Stomach (tissue), 9 donors: ENCODE measurements around the gene CDKN1A. TPM values are rescaled to one million over a fixed set of nuclear protein-coding genes. Genes with fewer than 3 reads are reported as not detected.

Experiments used
- DNase-seq, 2 donors: peaks; one replicate each; pipeline versions ENCODE4 v3.0.0 to v3.0.0-alpha.2; 2013 to 2019
- H3K27ac ChIP-seq, 5 donors: fragments of 200-600 bp in 4 of 5; sonication (generic) in 4 of 5; one replicate each; pipeline ENCODE4 v1.5.1; 2013 to 2019; ENCODE audit warnings: mild to moderate bottlenecking in 1 of 5, moderate library complexity in 1 of 5
- H3K27me3 ChIP-seq, 3 donors: fragments of 200-600 bp; sonication (generic); one replicate each; pipeline ENCODE4 v1.5.1; 2017 to 2019; ENCODE audit warnings: mixed run types in 1 of 3
- H3K36me3 ChIP-seq, 4 donors: fragments of 200-600 bp; sonication (generic); 1 replicate in 3 of 4; 2 replicates in 1 of 4; pipeline ENCODE4 v1.5.1; 2016 to 2019
- H3K4me1 ChIP-seq, 4 donors: fragments of 200-600 bp; sonication (generic); one replicate each; pipeline ENCODE4 v1.5.1; 2016 to 2019
- H3K4me3 ChIP-seq, 4 donors: fragments of 200-600 bp; sonication (generic) in 3 of 4; one replicate each; pipeline ENCODE4 v1.5.1; 2016 to 2019; ENCODE audit warnings: mild to moderate bottlenecking in 1 of 4
- H3K9me3 ChIP-seq, 4 donors: fragments of 200-600 bp; sonication (generic); one replicate each; pipeline ENCODE4 v1.5.1; 2016 to 2019
- EP300 ChIP-seq: sonication (generic); formaldehyde crosslinking; IDR thresholded peaks from one replicate; pipeline ENCODE4 v1.6.1; 2017; ENCODE audit warnings: antibody characterized with exemption
- POLR2A ChIP-seq, 4 donors: fragments of 450-650 bp; IDR thresholded peaks; one replicate each; pipeline ENCODE4 v1.6.1; 2016; ENCODE audit warnings: antibody characterized with exemption in 4 of 4, control low read depth in 2 of 4, mild to moderate bottlenecking in 1 of 4, moderate library complexity in 1 of 4
- POLR2AphosphoS5 ChIP-seq, 3 donors: sonication (generic); formaldehyde crosslinking; IDR thresholded peaks; one replicate each; pipeline ENCODE4 v1.6.1; 2016; ENCODE audit warnings: antibody characterized with exemption in 3 of 3
- WGBS, 5 donors: extraction: QIAGEN DNeasy Blood & Tissue Kit in 3 of 5; methylation state at CpG; one replicate each; pipeline versions ENCODE4 v1.1.5 to v1.1.7; 2013 to 2018; 5-methylcytosine and 5-hydroxymethylcytosine counted together
- intact Hi-C: fragments of 100-400 bp; cut with DNase I; formaldehyde crosslinking; loops from one replicate; pipeline ENCODE4 v1.15.1; 2023; ENCODE audit warnings: low total_unique reads
- polyA plus RNA-seq, 3 donors: library from polyadenylated mRNA; stranded (reverse); fragments of 200-250 nt; gene quantifications; one replicate each; pipeline ENCODE4 v1.2.3, GENCODE V29; 2013
- total RNA-seq, 5 donors: library from RNA; depleted of rRNA; stranded (reverse); fragments of >200 nt; gene quantifications; one replicate each; pipeline versions ENCODE4 v1.1.0 to v1.2.3, GENCODE V29; 2014 to 2016
- TF ChIP-seq, protein P1 (sequence below), 7 experiments: fragments of 450-650 bp in 4 of 7; fragments of 200-600 bp in 3 of 7; sonication (generic) in 3 of 7; IDR thresholded peaks; one replicate each; pipeline ENCODE4 v1.5.1; 2016 to 2019; ENCODE audit warnings: antibody characterized with exemption in 7 of 7, control low read depth in 2 of 7, mild to moderate bottlenecking in 1 of 7
- donor health status: healthy with polysubstance abuse.
- donor health status: Bipolar disorder and iron deficiency.
- donor health status: healthy.

Gene CDKN1A
- total and polyA plus RNA-seq, 8 donors = 36.5 to 118 (median 61.4) TPM

DNA sequence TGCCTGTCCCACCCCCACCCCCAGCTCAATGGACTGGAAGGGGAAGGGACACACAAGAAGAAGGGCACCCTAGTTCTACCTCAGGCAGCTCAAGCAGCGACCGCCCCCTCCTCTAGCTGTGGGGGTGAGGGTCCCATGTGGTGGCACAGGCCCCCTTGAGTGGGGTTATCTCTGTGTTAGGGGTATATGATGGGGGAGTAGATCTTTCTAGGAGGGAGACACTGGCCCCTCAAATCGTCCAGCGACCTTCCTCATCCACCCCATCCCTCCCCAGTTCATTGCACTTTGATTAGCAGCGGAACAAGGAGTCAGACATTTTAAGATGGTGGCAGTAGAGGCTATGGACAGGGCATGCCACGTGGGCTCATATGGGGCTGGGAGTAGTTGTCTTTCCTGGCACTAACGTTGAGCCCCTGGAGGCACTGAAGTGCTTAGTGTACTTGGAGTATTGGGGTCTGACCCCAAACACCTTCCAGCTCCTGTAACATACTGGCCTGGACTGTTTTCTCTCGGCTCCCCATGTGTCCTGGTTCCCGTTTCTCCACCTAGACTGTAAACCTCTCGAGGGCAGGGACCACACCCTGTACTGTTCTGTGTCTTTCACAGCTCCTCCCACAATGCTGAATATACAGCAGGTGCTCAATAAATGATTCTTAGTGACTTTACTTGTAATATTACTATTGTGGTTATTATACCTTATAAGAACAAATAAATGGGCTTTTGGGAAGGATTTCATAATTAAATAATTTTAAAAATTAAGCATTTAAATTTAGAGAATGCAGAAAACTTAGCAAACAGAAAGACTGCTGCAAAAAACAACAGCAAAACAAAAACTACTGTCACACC, 8.4 kb downstream of the CDKN1A start:
- Histone ChIP-seq H3K4me3 (no peak overlapping the region), H3K4me1 (peaks cover 18 to 47% (median 28%) of the 10 kb centered on the region in 4 donors), H3K9me3 (no peaks in the 10 kb centered on the region), H3K27me3 (no peaks in the 10 kb centered on the region), H3K36me3 (peaks cover 40 to 57% (median 50%) of the 10 kb centered on the region in 4 donors), H3K27ac (no peak overlapping the region)
- TF ChIP-seq POLR2A (IDR thresholded peaks at IDR 0.05) (no peak), EP300 (no peak), POLR2AphosphoS5 (IDR thresholded peaks at IDR 0.05) (no peak)
- TF ChIP-seq, protein P1, sequence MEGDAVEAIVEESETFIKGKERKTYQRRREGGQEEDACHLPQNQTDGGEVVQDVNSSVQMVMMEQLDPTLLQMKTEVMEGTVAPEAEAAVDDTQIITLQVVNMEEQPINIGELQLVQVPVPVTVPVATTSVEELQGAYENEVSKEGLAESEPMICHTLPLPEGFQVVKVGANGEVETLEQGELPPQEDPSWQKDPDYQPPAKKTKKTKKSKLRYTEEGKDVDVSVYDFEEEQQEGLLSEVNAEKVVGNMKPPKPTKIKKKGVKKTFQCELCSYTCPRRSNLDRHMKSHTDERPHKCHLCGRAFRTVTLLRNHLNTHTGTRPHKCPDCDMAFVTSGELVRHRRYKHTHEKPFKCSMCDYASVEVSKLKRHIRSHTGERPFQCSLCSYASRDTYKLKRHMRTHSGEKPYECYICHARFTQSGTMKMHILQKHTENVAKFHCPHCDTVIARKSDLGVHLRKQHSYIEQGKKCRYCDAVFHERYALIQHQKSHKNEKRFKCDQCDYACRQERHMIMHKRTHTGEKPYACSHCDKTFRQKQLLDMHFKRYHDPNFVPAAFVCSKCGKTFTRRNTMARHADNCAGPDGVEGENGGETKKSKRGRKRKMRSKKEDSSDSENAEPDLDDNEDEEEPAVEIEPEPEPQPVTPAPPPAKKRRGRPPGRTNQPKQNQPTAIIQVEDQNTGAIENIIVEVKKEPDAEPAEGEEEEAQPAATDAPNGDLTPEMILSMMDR (IDR thresholded peaks at IDR 0.05) = no peak
- no peak for DNase-seq
- intact Hi-C loops = loop anchor here (5.0 kb wide), 1 partner anchor 65 kb away; no protein-coding TSS in a partner anchor
- 91 to 95% (median 93%) methylated on average over 10 of the region's 10 CpGs for WGBS, 5 donors

DNA sequence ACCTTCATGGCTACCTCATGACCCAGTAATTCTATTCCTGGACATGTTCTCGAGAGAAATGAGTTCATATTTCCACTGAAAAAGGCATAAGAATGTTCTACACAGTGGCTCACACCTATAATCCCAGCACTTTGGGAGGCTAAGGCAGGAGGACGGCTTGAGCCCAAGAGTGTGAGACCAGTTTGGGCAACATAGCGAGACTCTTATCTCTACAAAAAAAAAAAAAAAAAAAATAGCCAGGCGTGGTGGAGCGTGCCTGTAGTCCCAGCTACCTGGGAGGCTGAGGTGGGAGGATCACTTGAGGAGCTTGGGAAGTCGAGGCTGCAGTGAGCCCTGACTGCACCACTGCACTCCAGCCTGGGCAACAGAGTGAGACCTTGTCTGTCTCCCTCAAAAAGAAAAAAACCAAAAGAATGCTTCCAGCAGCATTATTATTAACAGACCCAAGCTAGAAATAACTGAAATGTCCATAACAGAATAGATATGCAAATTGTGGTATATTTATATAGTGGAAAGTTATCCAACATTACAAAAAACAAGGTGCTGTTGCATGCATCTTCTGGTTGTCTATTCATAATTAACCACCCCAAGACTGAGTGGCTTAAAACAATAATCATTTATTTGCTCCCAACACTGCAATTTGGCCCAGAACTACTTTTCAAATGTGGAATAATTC, 9.7 kb downstream of the CDKN1A start:
- peaks cover 5 to 47% (median 26%) of the 10 kb centered on the region in 4 donors for H3K4me1 ChIP-seq
- H3K9me3 ChIP-seq = no peaks in the 10 kb centered on the region
- H3K27ac ChIP-seq = no peak overlapping the region
- TF ChIP-seq POLR2AphosphoS5 (IDR thresholded peaks at IDR 0.05) = peak in 1 of 3 donors; percentile 1
- TF ChIP-seq, protein P1 (IDR thresholded peaks at IDR 0.05) = no peak
- WGBS, 5 donors = 89 to 94% (median 90%) methylated on average over 6 of the region's 6 CpGs
- peaks cover 40 to 48% (median 46%) of the 10 kb centered on the region in 4 donors for H3K36me3 ChIP-seq
- DNase-seq = no peak
- H3K4me3 ChIP-seq = no peak overlapping the region
- no peaks in the 10 kb centered on the region for H3K27me3 ChIP-seq
- intact Hi-C loops = loop anchor here (5.0 kb wide), 1 partner anchor 66 kb away; no protein-coding TSS in a partner anchor

DNA sequence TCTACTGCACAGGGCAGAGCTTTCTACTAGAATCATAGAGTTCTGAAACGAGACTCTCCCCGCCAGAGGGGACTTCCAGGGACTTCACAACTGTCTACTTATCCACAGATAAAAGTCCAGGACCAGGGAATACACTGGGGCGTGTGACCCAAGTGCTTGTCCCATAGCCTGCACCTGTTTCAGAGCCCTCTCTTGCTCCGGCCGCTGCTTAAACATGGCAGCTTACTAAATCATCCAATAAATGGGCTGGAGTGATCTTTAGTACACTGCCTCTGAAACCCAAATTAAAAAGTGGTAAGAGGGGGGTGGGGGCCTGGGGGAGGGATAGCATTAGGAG, 10.2 kb downstream of the CDKN1A start:
- Histone ChIP-seq H3K9me3 (no peaks in the 10 kb centered on the region), H3K36me3 (peaks cover 35 to 43% (median 42%) of the 10 kb centered on the region in 4 donors), H3K27me3 (no peaks in the 10 kb centered on the region), H3K27ac (no peak overlapping the region), H3K4me3 (no peak overlapping the region), H3K4me1 (peaks cover 0 to 44% (median 22%) of the 10 kb centered on the region in 4 donors)
- 67 to 90% (median 87%) methylated on average over 5 of the region's 5 CpGs for WGBS, 5 donors
- intact Hi-C loops = loop anchor here (5.0 kb wide), 1 partner anchor 66 kb away; no protein-coding TSS in a partner anchor
- no peak for DNase-seq
- TF ChIP-seq POLR2A (IDR thresholded peaks at IDR 0.05) = no peak
- TF ChIP-seq POLR2AphosphoS5 (IDR thresholded peaks at IDR 0.05) = no peak
- TF ChIP-seq, protein P1 (IDR thresholded peaks at IDR 0.05) = no peak
- no peak for TF ChIP-seq EP300

DNA sequence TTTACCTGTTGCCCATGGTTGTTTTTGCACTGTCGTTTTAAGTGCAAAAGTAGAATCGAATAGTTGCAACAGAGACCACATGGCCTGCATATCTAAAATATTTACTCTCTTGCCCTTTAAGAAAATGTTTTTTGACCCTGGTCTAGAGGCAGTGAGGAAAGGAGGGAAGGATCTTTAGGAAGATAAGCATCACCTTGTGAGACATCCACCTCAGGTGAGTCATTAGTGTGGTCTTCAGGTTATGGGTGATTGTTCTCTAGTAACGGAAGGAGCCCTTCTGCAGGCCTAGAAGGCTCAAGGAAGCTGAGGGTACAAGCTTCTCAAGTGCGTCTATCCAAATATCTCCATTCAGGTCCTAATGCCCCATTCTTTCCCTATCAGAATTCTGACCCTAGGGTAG, 12.5 kb downstream of the CDKN1A start:
- TF ChIP-seq POLR2AphosphoS5 (IDR thresholded peaks at IDR 0.05) = no peak
- no peak for TF ChIP-seq EP300
- TF ChIP-seq POLR2A (IDR thresholded peaks at IDR 0.05) = no peak
- TF ChIP-seq, protein P1 (IDR thresholded peaks at IDR 0.05) = no peak
- Histone ChIP-seq H3K27me3 (no peaks in the 10 kb centered on the region), H3K4me1 (peaks cover 0 to 22% (median 12%) of the 10 kb centered on the region in 4 donors), H3K27ac (no peak overlapping the region), H3K4me3 (no peak overlapping the region), H3K36me3 (peaks cover 12 to 20% (median 19%) of the 10 kb centered on the region in 4 donors), H3K9me3 (no peaks in the 10 kb centered on the region)
- no peak for DNase-seq
- intact Hi-C loops = no loop called here
- WGBS, 5 donors = 89 to 94% (median 93%) methylated on average over 4 of the region's 4 CpGs
